HG02571 (cell line): ENCODE results near the gene AK8.
"Not testable (repeated sequence)": the region's sequence is repeated elsewhere in the genome, so short reads cannot be mapped to it uniquely, and the experiment has no call there.

Source experiments
- ATAC-seq: cut with Tn5 transposase; IDR thresholded peaks from one replicate; pipeline ENCODE4 v1.9.1; 2021; ENCODE audit warnings: mild to moderate bottlenecking, moderate library complexity; ENCODE audit not compliant: unreplicated experiment

The AK8 gene

DNA sequence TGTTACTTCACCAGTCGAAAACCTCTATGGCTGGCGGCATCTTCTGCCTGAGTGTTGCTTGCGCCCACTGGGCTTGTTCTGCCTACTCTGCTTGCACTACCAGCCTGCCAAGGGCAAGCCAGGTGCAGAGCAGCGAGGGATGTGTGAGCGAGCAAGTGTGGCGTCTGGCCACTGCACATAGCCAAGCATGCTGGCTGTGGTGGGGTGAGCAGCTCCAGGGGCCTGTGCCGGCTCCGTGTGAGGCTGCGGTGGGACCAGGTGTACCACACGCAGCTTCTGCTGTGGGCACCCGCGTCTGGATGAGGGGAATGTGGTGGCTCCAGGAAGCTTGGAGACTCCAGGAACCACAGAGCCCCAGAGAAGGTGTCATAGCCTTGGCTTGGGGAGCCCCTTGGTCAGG is 156.4 kb downstream of the AK8 start:
- no peak for ATAC-seq

DNA sequence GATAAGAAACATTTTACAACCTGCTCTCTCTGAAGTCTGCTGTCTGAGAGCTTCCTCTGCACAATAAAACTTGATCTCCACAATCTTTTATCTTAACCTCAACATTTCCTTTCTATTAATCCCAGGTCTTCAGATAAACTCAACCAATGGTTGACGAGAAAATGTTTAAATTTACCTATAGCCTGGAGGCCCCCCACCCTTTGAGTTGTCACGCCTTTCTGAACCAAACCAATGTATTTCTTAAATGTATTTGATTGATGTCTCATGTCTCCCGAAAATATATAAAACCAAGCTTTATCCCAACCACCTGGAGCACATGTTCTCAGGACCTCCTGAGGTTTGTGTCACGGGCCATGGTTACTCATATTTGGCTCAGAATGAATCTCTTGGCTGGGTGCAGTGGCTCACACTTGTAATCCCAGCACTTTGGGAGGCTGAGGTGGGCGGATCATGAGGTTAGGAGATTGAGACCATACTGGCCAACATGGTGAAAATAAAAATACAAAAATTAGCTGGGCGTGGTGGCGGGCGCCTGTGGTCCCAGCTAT is 159.6 kb downstream of the AK8 start:
- ATAC-seq, result not testable (repeated sequence)

DNA sequence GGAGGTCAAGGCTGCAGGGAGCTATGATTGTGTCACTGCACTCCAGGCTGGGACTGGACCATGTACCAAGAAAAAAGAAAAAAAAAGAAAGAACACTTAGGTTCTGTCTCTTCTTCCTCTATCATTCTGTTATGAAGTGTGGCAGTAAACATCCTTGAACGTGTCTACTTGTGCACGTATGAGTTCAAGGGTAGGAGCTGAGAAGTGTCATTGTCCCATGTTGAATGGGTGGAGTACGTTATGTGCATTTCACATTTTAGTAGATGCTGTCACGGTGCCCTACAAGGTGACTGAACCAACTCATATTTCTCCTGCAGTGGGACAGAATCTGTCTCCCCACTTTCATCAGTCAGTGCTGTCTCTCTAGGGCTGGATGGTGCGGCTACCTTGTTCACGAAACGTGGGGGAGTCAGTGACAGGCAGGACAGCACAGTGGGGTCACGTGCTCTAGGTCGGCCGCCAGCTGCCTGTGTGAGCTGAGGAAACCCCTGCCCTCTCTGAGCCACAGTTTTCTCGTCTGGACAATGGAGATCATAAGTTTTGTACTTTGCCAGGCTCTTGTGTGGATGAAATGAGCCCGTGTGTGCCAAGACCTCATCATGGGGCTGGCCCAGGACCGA is 160.6 kb downstream of the AK8 start:
- no peak for ATAC-seq

DNA sequence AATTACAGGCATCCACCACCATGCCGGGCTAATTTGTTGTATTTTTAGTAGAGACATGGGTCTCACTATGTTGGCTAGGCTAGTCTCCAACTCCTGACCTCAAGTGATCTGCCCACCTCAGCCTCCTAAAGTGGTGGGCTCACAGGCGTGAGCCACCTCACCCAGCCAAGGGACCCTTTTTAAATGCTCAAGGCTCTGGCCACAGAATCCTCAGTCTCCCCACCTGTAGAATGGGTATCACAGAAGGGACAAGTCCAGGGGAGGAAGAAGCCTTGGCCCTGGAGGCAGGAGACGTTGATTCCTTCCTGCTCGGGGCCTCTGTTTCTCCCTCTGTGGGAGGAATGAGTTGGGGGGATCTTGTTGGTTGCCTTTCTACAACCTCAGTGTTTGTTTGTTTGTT is 162.1 kb downstream of the AK8 start:
- no peak for ATAC-seq

DNA sequence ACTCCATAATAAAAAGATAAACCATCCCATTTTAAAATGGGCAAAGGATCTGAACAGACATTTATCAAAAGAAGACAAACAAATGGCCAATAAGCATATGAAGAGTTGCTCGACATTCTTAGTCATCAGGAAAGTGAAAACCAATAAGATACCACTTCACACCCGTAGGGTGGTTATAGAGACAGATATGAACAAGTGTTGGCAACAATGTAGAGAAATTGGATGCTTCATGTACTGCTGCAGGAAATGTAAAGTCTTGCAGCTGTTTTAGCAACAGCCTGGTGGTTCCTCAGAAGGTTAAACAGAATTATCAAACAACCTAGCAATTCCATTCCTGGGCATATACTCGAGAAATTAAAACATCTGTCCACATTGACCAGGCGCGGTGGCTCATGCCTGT is 165.3 kb downstream of the AK8 start:
- no peak for ATAC-seq

DNA sequence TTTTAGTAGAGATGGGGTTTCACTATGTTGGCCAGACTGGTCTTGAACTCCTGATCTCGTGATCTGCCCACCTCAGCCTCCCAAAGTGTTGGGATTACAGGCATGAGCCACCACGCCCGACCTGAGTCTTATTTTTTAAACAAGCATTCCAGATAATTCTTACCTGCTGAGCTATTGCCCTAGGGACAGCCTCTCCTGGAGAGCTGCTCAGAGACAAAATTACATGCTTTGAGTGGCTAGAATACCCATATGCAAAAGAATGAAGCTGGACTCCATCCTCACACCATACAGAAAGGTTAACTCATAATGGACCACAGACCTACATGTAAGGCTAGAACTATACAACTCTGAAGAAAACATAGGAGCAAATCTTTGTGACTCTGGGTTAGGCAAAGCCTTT is 166.2 kb downstream of the AK8 start:
- no peak for ATAC-seq

DNA sequence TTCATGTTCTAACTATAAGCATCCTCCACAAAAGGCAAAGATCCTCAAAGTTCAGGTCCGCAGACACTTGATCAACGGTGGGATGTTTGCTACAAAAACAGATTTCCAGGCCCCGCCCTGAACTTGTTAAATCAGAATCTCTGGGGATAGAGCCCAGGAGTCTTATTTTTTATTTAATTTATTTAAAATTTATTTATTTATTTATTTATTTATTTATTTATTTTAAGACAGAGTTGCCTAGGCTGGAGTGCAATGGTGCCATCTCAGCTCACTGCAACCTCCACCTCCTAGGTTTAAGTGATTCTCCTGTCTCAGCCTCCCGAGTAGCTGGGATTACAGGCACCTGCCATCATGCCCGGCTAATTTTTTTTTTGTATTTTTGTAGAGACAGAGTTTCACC is 166.9 kb downstream of the AK8 start:
- not testable (repeated sequence) for ATAC-seq

DNA sequence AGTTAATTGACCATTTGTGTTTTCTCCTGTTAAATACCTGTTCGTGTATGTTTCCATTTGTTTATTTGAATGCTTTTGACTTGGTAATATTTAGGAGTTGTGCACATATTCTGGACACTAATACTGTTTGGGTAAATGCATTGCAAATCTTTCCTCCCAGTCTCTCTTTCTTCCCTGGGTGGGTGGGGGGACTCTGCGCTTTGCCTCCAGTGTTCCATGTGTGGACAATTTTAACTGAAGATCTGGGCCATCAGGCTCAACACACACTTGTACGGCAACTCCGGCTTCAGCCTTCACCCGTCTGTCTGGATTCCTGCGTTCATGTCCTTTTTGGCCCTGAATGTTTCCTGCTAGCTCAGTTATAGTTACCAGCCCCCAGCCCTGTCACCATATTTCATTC is 167.8 kb downstream of the AK8 start:
- no peak for ATAC-seq

DNA sequence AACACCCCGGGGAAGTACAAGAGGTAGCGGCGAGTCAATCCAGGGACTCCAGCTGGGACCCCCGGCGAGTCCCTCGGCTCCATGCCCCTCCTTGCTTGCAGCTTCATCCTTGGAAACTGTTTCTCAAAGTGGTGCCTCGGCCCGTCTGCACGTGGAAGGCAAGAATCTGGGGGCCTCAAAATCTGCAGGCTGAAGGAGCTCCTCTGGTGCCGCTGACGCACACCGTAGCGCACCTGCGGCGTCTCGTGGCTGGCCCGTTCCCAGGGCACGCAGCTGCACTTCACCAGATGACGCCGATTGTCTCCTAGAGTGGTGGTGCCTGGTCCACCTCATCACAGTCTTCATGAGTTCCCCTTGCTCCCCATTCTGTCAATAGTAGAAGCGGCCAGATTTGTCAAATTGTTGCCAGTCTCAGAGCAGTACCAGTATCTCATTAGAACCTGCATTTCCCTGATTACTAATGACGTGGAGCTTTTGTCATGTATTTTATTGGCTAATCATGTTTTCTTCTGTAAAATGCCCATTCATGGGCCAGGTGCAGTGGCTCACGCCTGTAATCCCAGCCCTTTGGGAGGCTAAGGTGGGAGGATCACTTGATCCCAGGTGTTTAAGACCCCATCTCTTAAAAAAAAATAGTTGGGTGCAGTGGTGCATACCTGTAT is 169.2 kb downstream of the AK8 start:
- ATAC-seq, result no peak

DNA sequence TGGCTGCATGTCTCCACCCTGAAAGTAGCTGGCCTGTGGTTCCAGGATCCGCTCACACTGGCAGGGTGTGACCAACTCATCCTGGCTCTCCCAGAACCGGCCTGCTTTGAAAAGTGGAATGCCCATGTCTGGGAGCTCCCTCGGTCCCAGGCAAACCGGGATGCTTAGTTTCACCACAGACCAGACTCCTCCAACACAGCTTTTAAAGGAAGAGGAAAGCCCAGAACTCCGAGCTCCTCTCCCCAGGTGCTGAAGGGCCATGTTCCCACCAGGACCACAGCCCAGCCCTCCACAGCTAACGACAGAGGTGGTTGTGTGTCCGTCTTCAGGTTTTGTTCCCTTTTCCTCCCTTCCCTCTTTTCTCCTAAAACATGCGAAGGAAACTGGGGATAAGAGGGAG is 169.8 kb downstream of the AK8 start:
- ATAC-seq, result no peak

DNA sequence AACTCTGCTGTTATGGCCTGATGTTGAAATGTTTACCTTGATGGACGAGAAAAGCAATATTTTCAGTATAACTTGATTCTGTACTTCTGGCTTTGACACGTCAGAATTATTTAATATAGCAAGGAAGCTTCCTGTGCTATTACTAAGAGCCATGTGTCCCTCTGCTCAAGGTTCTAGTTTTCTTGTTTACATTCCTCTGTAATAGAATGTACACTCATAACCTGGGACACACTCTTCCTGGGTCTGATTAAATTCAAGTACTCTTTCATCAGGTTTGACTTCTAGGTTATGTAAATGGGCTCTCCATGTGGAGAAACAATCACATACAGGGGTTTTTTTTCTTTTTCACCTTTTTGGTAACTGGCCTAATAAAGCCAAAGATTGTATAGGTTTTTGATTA is 174.7 kb downstream of the AK8 start:
- no peak for ATAC-seq

DNA sequence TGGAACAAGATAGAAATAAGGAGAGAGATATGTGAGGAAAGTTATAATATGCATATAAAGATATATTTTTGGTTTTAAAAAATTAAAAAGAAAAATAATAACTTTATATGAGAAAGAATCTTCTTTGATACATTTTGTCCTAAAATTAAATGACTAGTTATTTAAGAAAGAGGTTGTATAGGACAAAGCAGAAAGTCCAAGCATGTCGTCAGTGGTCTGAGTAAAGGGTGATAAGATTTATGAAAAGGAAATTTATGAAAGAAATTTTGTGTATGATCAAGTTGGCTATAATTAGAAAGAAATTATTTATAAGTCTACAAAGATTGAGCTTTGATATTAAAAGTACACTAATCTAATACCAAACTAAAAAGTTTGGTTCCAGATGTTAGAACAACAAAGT is 175.8 kb downstream of the AK8 start:
- no peak for ATAC-seq

DNA sequence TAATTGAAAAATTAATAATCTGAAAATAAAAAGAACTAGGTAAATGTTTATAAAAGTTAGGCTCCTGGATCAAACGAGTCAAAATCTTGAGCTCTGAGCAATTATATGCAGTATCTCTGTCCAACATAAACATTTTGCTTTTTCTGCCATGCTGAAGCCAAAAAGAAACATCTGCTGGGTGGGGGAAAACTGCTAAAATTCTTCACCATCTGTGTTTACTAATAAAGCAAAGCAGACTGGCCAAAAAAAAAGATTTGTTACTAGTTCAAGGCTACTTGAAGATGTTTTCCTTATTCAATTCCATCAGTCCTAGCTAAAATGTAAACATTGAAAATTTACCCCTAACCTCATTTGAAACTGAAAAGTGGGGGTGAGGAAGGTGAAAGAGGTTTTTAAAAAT is 178.1 kb downstream of the AK8 start:
- no peak for ATAC-seq

DNA sequence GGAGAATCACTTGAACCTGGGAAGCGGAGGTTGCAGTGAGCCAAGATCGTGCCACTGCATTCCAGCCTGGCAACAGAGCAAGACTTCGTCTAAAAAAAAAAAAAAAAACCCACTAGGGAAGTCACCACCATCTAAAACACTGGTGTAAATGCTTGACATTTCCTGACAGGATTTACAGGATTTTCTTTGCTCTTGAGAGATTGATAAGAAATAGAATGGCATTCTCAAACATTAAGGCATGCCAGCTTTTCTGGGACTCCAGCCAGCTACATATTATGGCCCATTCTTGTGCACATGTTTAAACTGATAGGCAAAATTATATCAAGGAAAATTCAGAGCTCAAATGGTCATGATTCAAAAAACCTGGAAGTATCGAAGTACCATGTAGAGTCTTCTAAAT is 179.1 kb downstream of the AK8 start:
- no peak for ATAC-seq

DNA sequence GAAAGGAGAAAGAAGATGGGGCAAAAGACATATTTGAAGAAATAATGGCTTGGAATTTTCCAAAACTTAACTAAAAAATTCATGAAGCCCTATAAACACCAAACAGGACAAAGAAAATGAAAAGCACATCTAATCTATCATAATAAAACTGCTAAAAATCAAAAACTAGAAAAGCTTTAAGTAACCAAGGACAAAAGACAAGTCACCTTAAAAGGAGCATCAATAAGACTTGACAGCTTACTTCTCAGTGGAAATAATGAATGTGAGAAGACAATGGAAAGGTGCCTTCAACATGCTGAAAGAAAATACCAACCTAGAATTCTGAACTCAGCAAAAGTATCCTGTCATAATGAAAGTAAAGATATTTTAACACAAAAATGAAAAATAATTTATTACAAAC is 180.9 kb downstream of the AK8 start:
- no peak for ATAC-seq

DNA sequence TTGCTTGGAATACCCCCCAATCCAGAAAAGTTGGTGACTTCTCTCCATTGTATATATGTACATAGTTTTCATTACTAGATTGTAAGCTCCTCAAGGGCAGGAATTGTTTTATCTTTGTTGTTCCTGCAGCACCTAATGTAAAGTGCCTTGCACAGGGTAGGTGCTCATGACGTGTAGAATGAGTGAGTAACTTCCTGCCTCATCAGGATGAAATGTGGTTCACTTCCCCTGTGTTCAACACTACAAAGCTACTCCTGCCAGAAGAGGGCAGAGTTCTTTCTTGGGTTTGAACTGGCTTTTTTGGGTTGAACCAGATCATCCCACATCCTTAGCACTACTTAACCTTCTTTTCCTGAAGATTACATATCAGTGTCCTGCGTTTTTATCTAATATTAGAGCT is 183.9 kb downstream of the AK8 start:
- no peak for ATAC-seq

DNA sequence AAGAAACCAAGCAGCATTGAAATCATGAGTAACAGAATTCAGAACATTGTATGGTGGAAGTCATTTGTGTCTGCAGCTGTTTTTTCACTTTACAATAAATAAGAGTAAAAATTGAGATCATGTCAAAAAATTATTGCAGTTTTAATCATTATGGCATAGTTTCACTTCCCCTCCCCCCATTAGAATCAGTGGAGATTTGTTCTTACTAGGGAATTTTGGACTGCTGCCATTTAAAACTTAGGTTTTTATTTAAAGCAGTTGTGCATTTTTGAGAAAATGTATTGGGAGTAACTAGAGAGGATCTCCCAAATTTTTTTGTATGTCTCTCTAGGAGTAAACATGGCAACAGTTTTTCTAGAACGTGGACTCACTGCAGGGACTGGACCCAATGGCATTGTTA is 187.4 kb downstream of the AK8 start:
- ATAC-seq, result no peak

DNA sequence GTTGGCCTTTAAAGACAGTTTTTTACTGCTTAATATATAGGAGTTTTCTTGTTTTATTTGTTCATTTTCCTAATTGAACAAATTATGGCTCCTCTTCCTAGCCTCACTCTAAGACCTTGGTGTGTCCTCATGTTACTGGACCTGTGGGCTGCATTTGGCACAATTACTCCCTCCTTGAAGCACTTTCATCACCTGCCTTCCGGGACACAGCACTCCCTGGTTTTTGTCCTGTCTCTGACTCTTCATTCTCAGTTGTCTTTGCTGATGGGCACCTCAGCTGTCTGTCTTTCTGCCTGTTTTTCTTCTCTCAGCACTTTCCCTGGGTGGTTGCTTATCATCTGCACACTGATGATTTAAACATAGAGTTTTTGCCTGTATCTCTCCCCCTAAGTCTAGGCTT is 194.2 kb downstream of the AK8 start:
- no peak for ATAC-seq

DNA sequence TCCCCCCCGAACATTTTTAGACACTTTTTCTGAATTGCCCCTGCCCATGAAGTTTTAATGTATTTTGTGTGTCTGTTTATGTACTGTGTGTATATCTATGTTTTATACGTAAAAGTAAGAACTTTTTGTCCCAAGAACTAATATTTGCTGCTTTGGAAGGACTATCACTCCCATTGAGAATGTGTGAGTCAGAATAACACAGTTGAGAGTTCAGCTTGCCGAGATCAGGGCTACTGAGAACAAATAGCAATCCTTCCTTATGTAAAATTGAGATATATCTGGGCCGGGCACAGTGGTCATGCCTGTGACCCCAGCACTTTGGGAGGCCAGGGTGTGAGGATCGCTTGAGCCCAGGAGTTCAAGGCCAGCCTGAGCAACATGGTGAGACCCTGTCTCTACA is 196.5 kb downstream of the AK8 start:
- no peak for ATAC-seq

DNA sequence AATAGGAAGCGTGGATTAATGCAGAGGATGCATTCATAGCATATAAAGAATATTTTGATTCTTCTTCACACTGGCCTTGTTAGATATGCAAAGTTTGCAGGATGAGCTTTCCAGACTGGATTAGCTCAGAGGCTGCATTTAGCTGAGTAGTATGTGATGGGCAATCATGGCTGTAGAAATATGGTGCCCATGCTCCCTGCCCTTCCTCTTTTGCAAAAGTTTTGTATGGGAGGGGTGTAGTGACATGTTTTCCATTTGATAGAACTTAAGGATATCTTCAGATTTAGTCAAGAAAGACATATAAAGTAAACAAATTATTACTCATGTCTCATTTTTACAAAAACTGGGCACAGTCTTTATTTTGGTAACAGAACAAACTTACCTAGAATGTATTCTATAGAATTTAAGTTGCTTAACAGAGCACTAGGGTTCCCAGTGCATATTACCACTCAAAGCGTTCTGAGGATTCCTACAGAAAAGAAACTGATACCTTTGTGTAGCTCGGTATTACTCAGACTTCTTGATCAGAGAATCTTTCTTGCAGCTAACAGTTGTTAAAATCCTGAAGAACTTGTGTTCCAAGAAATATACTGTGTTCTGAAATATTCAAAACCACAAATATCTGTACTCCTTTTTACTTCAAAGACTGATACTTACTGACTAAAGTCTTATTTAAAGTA is 198.0 kb downstream of the AK8 start:
- ATAC-seq, result no peak

DNA sequence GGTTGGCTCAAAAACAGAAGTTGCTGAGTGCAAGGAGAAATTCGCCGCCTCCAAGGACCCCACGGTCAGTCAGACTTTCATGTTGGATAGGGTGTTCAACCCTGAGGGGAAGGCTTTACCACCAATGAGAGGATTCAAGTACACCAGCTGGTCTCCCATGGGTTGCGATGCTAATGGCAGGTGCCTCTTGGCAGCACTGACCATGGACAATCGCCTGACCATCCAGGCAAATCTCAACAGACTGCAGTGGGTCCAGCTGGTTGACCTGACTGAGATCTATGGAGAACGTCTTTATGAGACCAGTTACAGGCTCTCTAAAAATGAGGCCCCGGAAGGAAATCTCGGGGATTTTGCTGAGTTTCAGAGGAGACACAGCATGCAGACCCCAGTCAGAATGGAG is 200.1 kb downstream of the AK8 start:
- no peak for ATAC-seq
